ENCODE data around the gene CDS2. TPM values are rescaled to one million over a fixed set of nuclear protein-coding genes. Genes with fewer than 3 reads are reported as not detected.

The CDS2 gene
- total RNA-seq, 1 experiment from 2014 or later = 25.7 TPM

GRCh38 chr20:5207138-5207537, 80.3 kb downstream of the CDS2 start:
- H3K27ac Mint-ChIP-seq (ENCODE audit: unreplicated experiment) = no peak overlapping the region
- intact Hi-C loops (cut with micrococcal nuclease; ENCODE audit: unreplicated experiment) = loop anchor here (5.0 kb wide), 1 partner anchor 225 kb away; no protein-coding TSS in a partner anchor
- H3K4me1 Mint-ChIP-seq (ENCODE audit: low read depth, unreplicated experiment) = no peaks in the 10 kb centered on the region
- CTCF ChIA-PET = no interaction called here
- no peaks in the 10 kb centered on the region for H3K27me3 Mint-ChIP-seq (ENCODE audit: unreplicated experiment)
- no peaks in the 10 kb centered on the region for H3K9me3 Mint-ChIP-seq (ENCODE audit: low read depth, unreplicated experiment)
- H3K36me3 Mint-ChIP-seq (ENCODE audit: insufficient read depth, unreplicated experiment) = no peaks in the 10 kb centered on the region
- no peak for DNase-seq
- TF ChIP-seq CTCF (IDR thresholded peaks at IDR 0.05; ENCODE audit: unreplicated experiment) = no peak
- BruUV-seq (replicated peaks) = no TSS peak
- no peak overlapping the region for H3K4me3 Mint-ChIP-seq (ENCODE audit: low read depth, unreplicated experiment)

- intact Hi-C loops (cut with micrococcal nuclease; ENCODE audit: unreplicated experiment) = no loop called here
- CTCF ChIA-PET = interaction anchor here (0.9 kb wide), 1 partner anchor 191 kb away, joined by 3 read pairs; no protein-coding TSS in a partner anchor
- BruUV-seq (replicated peaks) = no TSS peak
- no peak overlapping the region for H3K27ac Mint-ChIP-seq (ENCODE audit: unreplicated experiment)
- DNase-seq = no peak
- no peak for TF ChIP-seq CTCF (IDR thresholded peaks at IDR 0.05; ENCODE audit: unreplicated experiment)
- no peaks in the 10 kb centered on the region for H3K27me3 Mint-ChIP-seq (ENCODE audit: unreplicated experiment)
- H3K36me3 Mint-ChIP-seq (ENCODE audit: insufficient read depth, unreplicated experiment) = no peaks in the 10 kb centered on the region
- H3K4me3 Mint-ChIP-seq (ENCODE audit: low read depth, unreplicated experiment) = no peak overlapping the region
- no peaks in the 10 kb centered on the region for H3K9me3 Mint-ChIP-seq (ENCODE audit: low read depth, unreplicated experiment)
- no peaks in the 10 kb centered on the region for H3K4me1 Mint-ChIP-seq (ENCODE audit: low read depth, unreplicated experiment)
Observed at GRCh38 chr20:5211803-5212714, 85.3 kb downstream of the CDS2 start.

- no peak overlapping the region for H3K27ac Mint-ChIP-seq (ENCODE audit: unreplicated experiment)
- H3K36me3 Mint-ChIP-seq (ENCODE audit: insufficient read depth, unreplicated experiment) = no peaks in the 10 kb centered on the region
- intact Hi-C loops (cut with micrococcal nuclease; ENCODE audit: unreplicated experiment) = no loop called here
- no peak overlapping the region for H3K4me3 Mint-ChIP-seq (ENCODE audit: low read depth, unreplicated experiment)
- no peak for TF ChIP-seq CTCF (IDR thresholded peaks at IDR 0.05; ENCODE audit: unreplicated experiment)
- no peaks in the 10 kb centered on the region for H3K27me3 Mint-ChIP-seq (ENCODE audit: unreplicated experiment)
- CTCF ChIA-PET = no interaction called here
- BruUV-seq (replicated peaks) = no TSS peak
- no peaks in the 10 kb centered on the region for H3K9me3 Mint-ChIP-seq (ENCODE audit: low read depth, unreplicated experiment)
- H3K4me1 Mint-ChIP-seq (ENCODE audit: low read depth, unreplicated experiment) = no peaks in the 10 kb centered on the region
- DNase-seq = no peak
Observed at GRCh38 chr20:5212907-5213487, 86.2 kb downstream of the CDS2 start.

GRCh38 chr20:5214826-5215225, 88.0 kb downstream of the CDS2 start:
- H3K27ac Mint-ChIP-seq (ENCODE audit: unreplicated experiment) = no peak overlapping the region
- no peak for DNase-seq
- intact Hi-C loops (cut with micrococcal nuclease; ENCODE audit: unreplicated experiment) = no loop called here
- no peak for TF ChIP-seq CTCF (IDR thresholded peaks at IDR 0.05; ENCODE audit: unreplicated experiment)
- no TSS peak for BruUV-seq (replicated peaks)
- H3K9me3 Mint-ChIP-seq (ENCODE audit: low read depth, unreplicated experiment) = no peaks in the 10 kb centered on the region
- no peaks in the 10 kb centered on the region for H3K36me3 Mint-ChIP-seq (ENCODE audit: insufficient read depth, unreplicated experiment)
- peaks cover 14% of the 10 kb centered on the region for H3K27me3 Mint-ChIP-seq (ENCODE audit: unreplicated experiment)
- H3K4me1 Mint-ChIP-seq (ENCODE audit: low read depth, unreplicated experiment) = no peaks in the 10 kb centered on the region
- H3K4me3 Mint-ChIP-seq (ENCODE audit: low read depth, unreplicated experiment) = no peak overlapping the region
- CTCF ChIA-PET = no interaction called here
